ENCODE measurements around the gene SORCS2. TPM values are rescaled to one million over a fixed set of nuclear protein-coding genes. Genes with fewer than 3 reads are reported as not detected.

SORCS2 gene
- polyA plus RNA-seq, 1 of the 3 experiments (the other 2 are of a cell fraction): 1.6 TPM

DNA sequence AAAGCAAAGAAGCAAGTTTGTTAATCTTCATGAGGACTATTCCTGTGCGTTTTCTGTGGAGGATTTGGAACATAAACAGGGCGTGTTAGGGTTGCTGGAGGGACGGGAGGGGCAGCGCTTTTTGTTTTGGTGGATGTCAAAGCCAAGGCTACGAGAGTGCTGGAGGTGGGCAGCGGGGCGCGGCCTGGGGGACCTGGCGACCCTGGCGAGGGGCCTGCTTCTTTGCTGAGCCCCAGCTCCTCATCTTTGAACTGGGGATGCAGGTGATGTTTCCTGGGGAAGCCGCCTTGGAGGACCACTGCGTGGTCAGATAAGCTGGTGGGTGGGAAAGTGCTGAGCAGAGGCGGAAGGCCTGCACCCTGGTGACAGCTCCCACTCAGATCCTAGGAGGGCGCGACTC lies 55.2 kb downstream of the SORCS2 start (continued):
- TF ChIP-seq CTCF (IDR thresholded peaks at IDR 0.05): no peak
- TF ChIP-seq, protein P1, sequence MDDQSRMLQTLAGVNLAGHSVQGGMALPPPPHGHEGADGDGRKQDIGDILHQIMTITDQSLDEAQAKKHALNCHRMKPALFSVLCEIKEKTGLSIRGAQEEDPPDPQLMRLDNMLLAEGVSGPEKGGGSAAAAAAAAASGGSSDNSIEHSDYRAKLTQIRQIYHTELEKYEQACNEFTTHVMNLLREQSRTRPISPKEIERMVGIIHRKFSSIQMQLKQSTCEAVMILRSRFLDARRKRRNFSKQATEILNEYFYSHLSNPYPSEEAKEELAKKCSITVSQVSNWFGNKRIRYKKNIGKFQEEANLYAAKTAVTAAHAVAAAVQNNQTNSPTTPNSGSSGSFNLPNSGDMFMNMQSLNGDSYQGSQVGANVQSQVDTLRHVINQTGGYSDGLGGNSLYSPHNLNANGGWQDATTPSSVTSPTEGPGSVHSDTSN (IDR thresholded peaks at IDR 0.05): no peak

DNA sequence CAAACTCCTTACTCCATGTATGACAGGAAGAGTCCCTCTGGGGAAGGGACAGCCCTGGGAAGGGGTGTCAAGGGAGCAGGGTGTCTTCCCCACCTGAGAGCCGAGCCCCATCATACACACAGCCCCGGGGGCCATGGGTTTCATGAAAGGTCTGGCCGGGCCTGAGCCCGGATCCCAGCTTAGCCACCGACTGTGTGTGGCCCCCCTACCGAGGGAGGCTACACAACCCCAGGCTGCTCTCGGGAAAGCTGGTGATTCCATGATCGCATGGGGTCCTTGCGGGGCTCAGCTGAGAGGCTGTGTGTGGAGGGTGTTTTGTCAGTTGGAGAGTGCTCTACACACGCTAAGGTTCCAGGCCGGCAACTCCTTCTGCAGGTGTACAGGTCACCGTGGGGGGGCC lies 55.6 kb downstream of the SORCS2 start:
- Histone ChIP-seq H4K20me1 (ENCODE audit: insufficient read depth) (no peaks in the 10 kb centered on the region), H3K27ac (ENCODE audit: low read depth in 2 of 2, low read length in 1 of 2) (no peak overlapping the region), H3K4me2 (no peak overlapping the region), H3K9me2 (no peaks in the 10 kb centered on the region), H3K9me3 (no peaks in the 10 kb centered on the region), H3F3A (replicated peaks; ENCODE audit: insufficient read depth) (no peaks in the 10 kb centered on the region), H3K36me3 (replicated peaks in 1 of 2; ENCODE audit: control insufficient read depth in 1 of 2, insufficient read depth in 2 of 2, low read length in 1 of 2) (no peaks in the 10 kb centered on the region), H3K79me2 (ENCODE audit: insufficient read depth) (no peaks in the 10 kb centered on the region), H3K27me3 (ENCODE audit: insufficient read depth) (no peaks in the 10 kb centered on the region), H3K9ac (no peak overlapping the region), H2AFZ (ENCODE audit: low read depth) (no peak overlapping the region), H3K4me1 (ENCODE audit: control insufficient read depth in 1 of 2, insufficient read depth in 2 of 2, low read depth in 1 of 2, low read length in 1 of 2) (peaks cover 0 to 13% of the 10 kb centered on the region in 2 experiments; a peak in 1 of 4 replicates), H3K4me3 (ENCODE audit: low read depth in 2 of 2, low read length in 1 of 2) (no peak overlapping the region)
- ChIA-PET POLR2A (no interaction called here), CTCF (interaction anchor here (0.8 kb wide), 1 partner anchor 10 kb away, joined by 3 read pairs; no protein-coding TSS in a partner anchor)
- DNase-seq: no peak
- 73% methylated on average over 7 of the region's 12 CpGs for WGBS (ENCODE audit: low lambda C conversion rate)
- TF ChIP-seq FOXM1 (IDR thresholded peaks at IDR 0.05; ENCODE audit: low read depth) (no peak), SIN3A (IDR thresholded peaks at IDR 0.05; ENCODE audit: borderline replicate concordance, low read depth, low read length) (no peak), TEAD4 (IDR thresholded peaks at IDR 0.05; ENCODE audit: borderline replicate concordance, insufficient read depth) (no peak), SMC3 (IDR thresholded peaks at IDR 0.05; ENCODE audit: low read depth, low read length) (no peak), CTCF (IDR thresholded peaks at IDR 0.05) (no peak), YY1 (IDR thresholded peaks at IDR 0.05; ENCODE audit: low read depth) (no peak), MEF2A (IDR thresholded peaks at IDR 0.05; ENCODE audit: borderline replicate concordance, low read depth) (no peak), JUND (IDR thresholded peaks at IDR 0.05) (no peak), RXRA (IDR thresholded peaks at IDR 0.05; ENCODE audit: borderline replicate concordance, low read depth) (no peak), POLR2AphosphoS5 (IDR thresholded peaks at IDR 0.05; ENCODE audit: low read depth, low read length) (no peak), TCF12 (IDR thresholded peaks at IDR 0.05) (no peak), FOXJ3 (CRISPR knock-in tag; IDR thresholded peaks at IDR 0.05) (no peak), GABPA (IDR thresholded peaks at IDR 0.05; ENCODE audit: low read depth) (no peak), IRF3 (IDR thresholded peaks at IDR 0.05; ENCODE audit: low read depth, low read length) (no peak), EZH2phosphoT487 (IDR thresholded peaks at IDR 0.05; ENCODE audit: borderline replicate concordance, low read depth) (no peak)

Measured in SK-N-SH (cell line).